Uterus (tissue), 4 donors: ENCODE results near the gene RBM7. TPM values are rescaled to one million over a fixed set of nuclear protein-coding genes. Genes with fewer than 3 reads are reported as not detected.

Experiments used
- DNase-seq, 2 donors: peaks; one replicate each; pipeline ENCODE4 v3.0.0-alpha.2; 2019 to 2020
- H3K27ac ChIP-seq, 2 donors: fragments of 200-600 bp; sonication (generic); 1 replicate in 1 of 2; 2 replicates in 1 of 2; pipeline ENCODE4 v1.5.1; 2016 to 2018
- H3K27me3 ChIP-seq, 2 donors: fragments of 200-600 bp; sonication (generic); one replicate each; pipeline ENCODE4 v1.5.1; 2018 to 2019; ENCODE audit warnings: control low read depth in 1 of 2
- H3K36me3 ChIP-seq, 2 donors: fragments of 200-600 bp; sonication (generic); one replicate each; pipeline ENCODE4 v1.5.1; 2019; ENCODE audit warnings: control low read depth in 1 of 2
- H3K4me1 ChIP-seq, 2 donors: fragments of 200-600 bp; sonication (generic); one replicate each; pipeline ENCODE4 v1.5.1; 2018 to 2019; ENCODE audit warnings: control low read depth in 1 of 2
- H3K4me3 ChIP-seq, 2 donors: fragments of 200-600 bp; sonication (generic); 1 replicate in 1 of 2; 2 replicates in 1 of 2; pipeline ENCODE4 v1.5.1; 2018 to 2019; ENCODE audit warnings: mild to moderate bottlenecking in 1 of 2
- H3K9me3 ChIP-seq, 2 donors: fragments of 200-600 bp; sonication (generic); one replicate each; pipeline ENCODE4 v1.5.1; 2019; ENCODE audit warnings: control low read depth in 1 of 2
- POLR2A ChIP-seq, 2 donors: fragments of 450-650 bp; IDR thresholded peaks; one replicate each; pipeline ENCODE4 v1.6.1; 2016; ENCODE audit warnings: antibody characterized with exemption in 2 of 2, mild to moderate bottlenecking in 1 of 2, moderate library complexity in 1 of 2
- intact Hi-C: fragments of 100-400 bp; cut with DNase I; formaldehyde crosslinking; loops from one replicate; pipeline ENCODE4 v1.15.1; 2023; ENCODE audit warnings: low total_unique reads
- total RNA-seq, 4 donors: library from RNA; depleted of rRNA in 3 of 4; stranded (reverse); fragments of >200 nt in 3 of 4; gene quantifications; one replicate each; pipeline versions ENCODE4 v1.1.0 to v1.2.4, GENCODE V29; 2014 to 2023
- TF ChIP-seq, protein P1 (sequence below), 4 experiments: fragments of 200-600 bp in 2 of 4; fragments of 450-650 bp in 2 of 4; sonication (generic) in 2 of 4; IDR thresholded peaks; one replicate each; pipeline ENCODE4 v1.5.1; 2016 to 2019; ENCODE audit warnings: antibody characterized with exemption in 4 of 4, mild to moderate bottlenecking in 2 of 4, moderate library complexity in 1 of 4
- donor health status: DM: yes; HTN: yes; CAD: no.

Gene RBM7
- total RNA-seq, 4 donors from 2014 or later = 12.8 to 107 (median 44.1) TPM

DNA sequence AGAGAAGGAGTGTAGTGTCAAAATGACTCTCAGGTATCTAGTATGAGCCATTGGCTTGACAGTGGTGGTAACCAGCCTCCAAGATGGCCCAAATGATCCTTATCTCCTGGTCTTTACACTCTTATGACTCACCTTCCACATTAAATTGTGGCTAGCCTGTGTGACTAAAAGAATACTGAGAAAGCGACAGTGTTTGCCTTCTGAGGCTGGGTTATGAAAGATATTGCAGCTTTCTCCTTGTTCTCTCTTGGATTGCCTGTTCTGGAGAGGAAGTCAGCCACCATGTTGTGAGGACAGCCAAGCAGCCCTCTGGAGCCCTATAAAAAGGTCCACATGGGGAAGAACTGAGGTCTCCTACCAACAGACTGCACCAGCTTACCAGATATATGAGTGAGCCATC is 16.0 kb upstream of the RBM7 start:
- Histone ChIP-seq H3K4me3 (no peak overlapping the region), H3K27me3 (no peaks in the 10 kb centered on the region), H3K9me3 (no peaks in the 10 kb centered on the region), H3K4me1 (no peaks in the 10 kb centered on the region), H3K27ac (no peak overlapping the region), H3K36me3 (no peaks in the 10 kb centered on the region)
- intact Hi-C loops = no loop called here
- TF ChIP-seq, protein P1, sequence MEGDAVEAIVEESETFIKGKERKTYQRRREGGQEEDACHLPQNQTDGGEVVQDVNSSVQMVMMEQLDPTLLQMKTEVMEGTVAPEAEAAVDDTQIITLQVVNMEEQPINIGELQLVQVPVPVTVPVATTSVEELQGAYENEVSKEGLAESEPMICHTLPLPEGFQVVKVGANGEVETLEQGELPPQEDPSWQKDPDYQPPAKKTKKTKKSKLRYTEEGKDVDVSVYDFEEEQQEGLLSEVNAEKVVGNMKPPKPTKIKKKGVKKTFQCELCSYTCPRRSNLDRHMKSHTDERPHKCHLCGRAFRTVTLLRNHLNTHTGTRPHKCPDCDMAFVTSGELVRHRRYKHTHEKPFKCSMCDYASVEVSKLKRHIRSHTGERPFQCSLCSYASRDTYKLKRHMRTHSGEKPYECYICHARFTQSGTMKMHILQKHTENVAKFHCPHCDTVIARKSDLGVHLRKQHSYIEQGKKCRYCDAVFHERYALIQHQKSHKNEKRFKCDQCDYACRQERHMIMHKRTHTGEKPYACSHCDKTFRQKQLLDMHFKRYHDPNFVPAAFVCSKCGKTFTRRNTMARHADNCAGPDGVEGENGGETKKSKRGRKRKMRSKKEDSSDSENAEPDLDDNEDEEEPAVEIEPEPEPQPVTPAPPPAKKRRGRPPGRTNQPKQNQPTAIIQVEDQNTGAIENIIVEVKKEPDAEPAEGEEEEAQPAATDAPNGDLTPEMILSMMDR (IDR thresholded peaks at IDR 0.05) = no peak
- TF ChIP-seq POLR2A (IDR thresholded peaks at IDR 0.05) = no peak
- DNase-seq = no peak

DNA sequence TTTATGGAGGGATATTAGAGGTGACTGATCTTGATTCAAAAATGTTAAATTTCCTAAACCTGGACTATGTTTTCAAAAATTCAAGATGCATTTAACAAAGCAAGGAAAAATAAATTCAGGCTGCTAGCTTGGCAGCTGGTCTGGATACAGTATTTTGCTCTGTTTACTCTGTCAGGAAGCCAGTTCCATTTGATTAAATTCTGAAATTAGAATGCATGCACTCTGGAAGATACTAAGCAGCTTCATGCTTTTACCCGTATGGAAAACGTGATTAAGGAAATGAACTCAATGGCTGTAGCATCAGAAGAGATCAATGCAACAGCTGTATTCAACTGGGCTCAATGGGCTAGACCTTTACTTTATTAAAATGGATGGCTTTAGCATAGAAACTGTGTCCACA is 14.3 kb upstream of the RBM7 start:
- Histone ChIP-seq H3K9me3 (no peaks in the 10 kb centered on the region), H3K27ac (no peak overlapping the region), H3K4me3 (no peak overlapping the region), H3K36me3 (no peaks in the 10 kb centered on the region), H3K4me1 (no peaks in the 10 kb centered on the region), H3K27me3 (no peaks in the 10 kb centered on the region)
- no peak for DNase-seq
- no peak for TF ChIP-seq POLR2A (IDR thresholded peaks at IDR 0.05)
- TF ChIP-seq, protein P1 (IDR thresholded peaks at IDR 0.05) = no peak
- intact Hi-C loops = no loop called here

DNA sequence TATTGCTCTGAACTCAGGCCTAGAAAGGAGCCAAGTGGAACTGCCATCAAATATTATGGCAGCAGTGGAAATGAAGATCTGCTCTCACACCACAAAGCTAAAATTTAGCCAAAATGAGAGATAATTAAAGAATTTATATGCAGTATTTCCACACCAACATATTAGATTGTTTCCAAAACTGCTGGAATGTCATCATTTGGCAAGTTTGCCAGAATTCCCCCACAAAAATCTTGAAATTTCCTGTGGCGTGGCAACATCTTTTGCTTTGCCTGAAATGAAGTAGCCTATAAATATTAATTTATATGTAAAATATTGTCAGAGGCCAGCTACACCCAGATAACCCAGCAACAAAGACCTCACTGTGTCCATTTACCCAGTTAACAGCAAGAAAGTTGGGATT is 13.9 kb upstream of the RBM7 start:
- TF ChIP-seq POLR2A (IDR thresholded peaks at IDR 0.05) = no peak
- TF ChIP-seq, protein P1 (IDR thresholded peaks at IDR 0.05) = no peak
- H3K36me3 ChIP-seq = no peaks in the 10 kb centered on the region
- H3K4me3 ChIP-seq = no peak overlapping the region
- DNase-seq = no peak
- no peaks in the 10 kb centered on the region for H3K9me3 ChIP-seq
- intact Hi-C loops = no loop called here
- H3K27me3 ChIP-seq = no peaks in the 10 kb centered on the region
- no peak overlapping the region for H3K27ac ChIP-seq
- no peaks in the 10 kb centered on the region for H3K4me1 ChIP-seq

DNA sequence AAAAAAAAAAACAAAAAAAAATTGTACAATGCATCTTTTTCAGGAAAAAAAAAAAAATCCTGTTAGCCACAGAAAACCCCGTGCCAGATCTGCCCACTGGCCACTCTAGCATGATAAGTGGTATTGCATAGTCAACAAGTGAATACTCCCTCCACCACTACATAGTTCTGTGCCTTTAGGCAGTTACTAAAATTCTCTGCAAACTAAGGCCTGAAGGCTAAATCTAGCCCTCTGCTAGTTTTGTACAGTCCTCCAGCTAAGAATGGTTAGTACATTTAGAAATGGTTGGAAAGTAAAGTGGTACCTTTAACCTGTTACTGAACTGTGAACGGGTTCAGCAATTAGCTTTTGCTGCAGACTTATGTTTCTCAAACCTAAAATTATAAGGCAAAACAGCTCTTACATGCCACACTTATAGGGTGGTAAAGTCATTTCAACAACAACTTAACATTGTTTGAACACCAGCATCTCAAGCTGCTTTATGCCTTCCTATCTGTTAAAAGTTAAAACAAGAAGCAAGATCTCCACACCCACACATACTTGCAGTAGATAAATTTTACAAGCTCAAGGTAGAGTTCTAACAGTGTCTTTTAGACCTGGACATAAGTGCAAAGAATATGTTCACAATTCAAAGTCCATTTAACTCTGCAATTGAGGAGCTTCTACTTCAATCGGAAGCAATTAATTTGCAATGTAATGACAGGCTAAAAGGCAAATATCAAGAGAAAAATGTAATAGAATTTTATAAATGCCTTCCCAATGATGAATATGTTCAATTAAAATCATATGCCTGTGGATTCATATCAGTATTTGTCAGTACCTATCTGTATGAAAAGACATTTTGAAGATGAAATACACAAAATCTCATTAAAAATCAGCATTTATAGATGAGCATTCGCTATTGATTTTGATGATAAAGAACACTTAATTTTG is 7.5 kb upstream of the RBM7 start:
- no peaks in the 10 kb centered on the region for H3K9me3 ChIP-seq
- DNase-seq = no peak
- no peaks in the 10 kb centered on the region for H3K27me3 ChIP-seq
- peaks cover 0 to 1% of the 10 kb centered on the region in 2 donors for H3K4me1 ChIP-seq
- H3K36me3 ChIP-seq = no peaks in the 10 kb centered on the region
- H3K4me3 ChIP-seq = no peak overlapping the region
- intact Hi-C loops = no loop called here
- no peak overlapping the region for H3K27ac ChIP-seq
- TF ChIP-seq POLR2A (IDR thresholded peaks at IDR 0.05) = no peak
- TF ChIP-seq, protein P1 (IDR thresholded peaks at IDR 0.05) = no peak

DNA sequence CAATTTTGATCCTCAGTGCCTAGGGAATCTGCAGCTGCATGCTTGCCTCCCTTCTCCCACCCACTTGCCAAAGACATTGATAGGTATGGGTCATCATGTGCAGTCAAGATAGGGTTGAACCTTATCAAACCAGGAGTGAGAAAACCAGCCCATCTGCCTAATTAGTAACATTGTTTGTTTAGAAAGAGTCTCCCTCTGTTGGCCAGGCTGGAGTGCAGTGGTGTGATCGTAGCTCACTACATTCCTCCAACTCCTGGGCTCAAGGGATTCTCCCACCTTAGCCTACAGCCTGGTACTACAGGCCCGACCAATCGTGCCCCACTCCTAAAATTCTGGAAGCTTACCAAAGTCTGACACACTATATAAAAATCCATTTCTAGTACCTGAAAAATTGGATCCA is 4.7 kb upstream of the RBM7 start:
- no peak overlapping the region for H3K4me3 ChIP-seq
- H3K4me1 ChIP-seq = peaks cover 0 to 9% of the 10 kb centered on the region in 2 donors
- no peaks in the 10 kb centered on the region for H3K9me3 ChIP-seq
- no peaks in the 10 kb centered on the region for H3K27me3 ChIP-seq
- TF ChIP-seq POLR2A (IDR thresholded peaks at IDR 0.05) = no peak
- TF ChIP-seq, protein P1 (IDR thresholded peaks at IDR 0.05) = no peak
- no peaks in the 10 kb centered on the region for H3K36me3 ChIP-seq
- intact Hi-C loops = no loop called here
- no peak for DNase-seq
- no peak overlapping the region for H3K27ac ChIP-seq
